ENCODE data around the gene QSOX1. TPM values are rescaled to one million over a fixed set of nuclear protein-coding genes. Genes with fewer than 3 reads are reported as not detected.
A peak's percentile ranks its signal among the peaks of the same experiment; 100 is the strongest.

The QSOX1 gene
- total and polyA plus RNA-seq, 9 of the 15 experiments (the other 6 are each of a cell fraction or from before 2014, with no cell fraction given) = 4.0 to 53.1 (median 15.0) TPM

DNA sequence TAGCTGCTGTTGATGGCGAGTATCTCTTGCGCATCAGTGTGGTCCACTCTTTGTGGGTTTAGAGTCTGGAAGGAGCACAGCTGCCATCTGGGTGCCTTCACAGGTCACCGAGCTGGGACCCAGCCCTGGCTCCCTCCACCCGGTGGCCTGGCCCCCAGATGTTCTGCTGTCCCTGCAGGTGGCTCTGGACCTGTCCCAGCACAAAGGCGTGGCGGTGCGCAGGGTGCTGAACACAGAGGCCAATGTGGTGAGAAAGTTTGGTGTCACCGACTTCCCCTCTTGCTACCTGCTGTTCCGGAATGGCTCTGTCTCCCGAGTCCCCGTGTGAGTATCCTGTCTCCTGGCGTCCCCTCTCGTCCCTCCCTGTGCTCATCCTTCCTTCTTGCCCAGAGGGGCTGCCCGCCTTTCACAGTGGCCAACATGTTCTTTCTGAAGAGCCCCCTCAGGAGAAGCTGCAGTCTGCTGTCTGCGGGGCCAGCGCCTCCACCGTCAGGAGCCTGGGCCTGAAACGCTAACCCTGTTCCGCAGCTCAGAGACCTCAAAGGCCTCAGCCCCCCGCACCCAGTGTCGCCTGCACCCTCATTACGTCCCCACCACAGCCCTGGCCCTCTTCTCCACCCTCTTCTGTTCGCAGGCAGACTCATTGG, 27.4 kb downstream of the QSOX1 start:
- in situ Hi-C loops (cut with MboI) = loop anchor here (10.0 kb wide), 1 partner anchor 303 kb away; no protein-coding TSS in a partner anchor
- DNase-seq (ENCODE audit: extremely low read depth in 1 of 4, low spot score in 3 of 4) (no peak), FAIRE-seq (no peak), ATAC-seq (no peak)
- BruUV-seq (replicated peaks) = no TSS peak
- no peaks in the 10 kb centered on the region for H3K27me3 ChIP-seq (ENCODE audit: control insufficient read depth in 2 of 2, insufficient read depth in 2 of 2, low read length in 2 of 2)
- H2AFZ ChIP-seq (ENCODE audit: low read depth, low read length) = no peak overlapping the region
- H3K4me1 ChIP-seq (replicated peaks in 1 of 2; ENCODE audit: control insufficient read depth in 2 of 2, insufficient read depth in 2 of 2, low read length in 2 of 2) = peaks cover 0 to 3% of the 10 kb centered on the region in 2 experiments; a peak in 1 of 5 replicates
- TF ChIP-seq RBM15 (IDR thresholded peaks at IDR 0.05; ENCODE audit: insufficient read depth, low read length) (no peak), FOXK1 (CRISPR knock-in tag; IDR thresholded peaks at IDR 0.05; ENCODE audit: borderline replicate concordance) (no peak), PML (IDR thresholded peaks at IDR 0.05; ENCODE audit: low read length) (no peak), THRB (CRISPR knock-in tag; conservative IDR thresholded peaks at IDR 0.05) (no peak), TAF1 (IDR thresholded peaks at IDR 0.05; ENCODE audit: control insufficient read depth, extremely low read depth, insufficient read depth, low read length, severe bottlenecking) (no peak), PHB (CRISPR knock-in tag; IDR thresholded peaks at IDR 0.05) (no peak), ZFPM2 (CRISPR knock-in tag; IDR thresholded peaks at IDR 0.05) (no peak), PATZ1 (CRISPR knock-in tag; IDR thresholded peaks at IDR 0.05; ENCODE audit: borderline replicate concordance) (no peak), MYBL2 (IDR thresholded peaks at IDR 0.05; ENCODE audit: low read depth) (no peak), MYBL2 (CRISPR knock-in tag; IDR thresholded peaks at IDR 0.05; ENCODE audit: borderline replicate concordance) (no peak), KHSRP (IDR thresholded peaks at IDR 0.05) (no peak), MTA3 (IDR thresholded peaks at IDR 0.05; ENCODE audit: borderline replicate concordance) (no peak), ZNF551 (CRISPR knock-in tag; IDR thresholded peaks at IDR 0.05) (no peak)
- TF ChIP-seq, protein P1, sequence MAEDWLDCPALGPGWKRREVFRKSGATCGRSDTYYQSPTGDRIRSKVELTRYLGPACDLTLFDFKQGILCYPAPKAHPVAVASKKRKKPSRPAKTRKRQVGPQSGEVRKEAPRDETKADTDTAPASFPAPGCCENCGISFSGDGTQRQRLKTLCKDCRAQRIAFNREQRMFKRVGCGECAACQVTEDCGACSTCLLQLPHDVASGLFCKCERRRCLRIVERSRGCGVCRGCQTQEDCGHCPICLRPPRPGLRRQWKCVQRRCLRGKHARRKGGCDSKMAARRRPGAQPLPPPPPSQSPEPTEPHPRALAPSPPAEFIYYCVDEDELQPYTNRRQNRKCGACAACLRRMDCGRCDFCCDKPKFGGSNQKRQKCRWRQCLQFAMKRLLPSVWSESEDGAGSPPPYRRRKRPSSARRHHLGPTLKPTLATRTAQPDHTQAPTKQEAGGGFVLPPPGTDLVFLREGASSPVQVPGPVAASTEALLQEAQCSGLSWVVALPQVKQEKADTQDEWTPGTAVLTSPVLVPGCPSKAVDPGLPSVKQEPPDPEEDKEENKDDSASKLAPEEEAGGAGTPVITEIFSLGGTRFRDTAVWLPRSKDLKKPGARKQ (CRISPR knock-in tag; IDR thresholded peaks at IDR 0.05) = no peak
- no peaks in the 10 kb centered on the region for H3K79me2 ChIP-seq (ENCODE audit: control insufficient read depth, insufficient read depth, low read length)
- H3K27ac ChIP-seq (ENCODE audit: extremely low read depth, low read depth, low read length) = no peak overlapping the region
- no peak overlapping the region for H3K4me2 ChIP-seq (ENCODE audit: insufficient read depth, low read length)
- ChIA-PET CTCF (ENCODE audit: low intra/inter-chr PET ratio) (no interaction called here), POLR2A (interaction anchor here (0.6 to 1.5 kb wide), 5 partner anchors 13 to 455 kb away, joined by 3 to 4 read pairs (median 3); no protein-coding TSS in a partner anchor)
- no peaks in the 10 kb centered on the region; the same call in 2 of the 3 replicates for H3K36me3 ChIP-seq (ENCODE audit: control insufficient read depth, insufficient read depth, low read length)
- H3K9ac ChIP-seq (ENCODE audit: insufficient read depth in 1 of 2, low read depth in 2 of 2, low read length in 2 of 2) = 0 out of 4 replicates have a peak overlapping the region, but pooled peaks of 1 of the 2 experiments have one; percentile 6
- H3K9me3 ChIP-seq (replicated peaks; ENCODE audit: control insufficient read depth, insufficient read depth, low read depth, low read length) = no peaks in the 10 kb centered on the region
- intact Hi-C loops (cut with micrococcal nuclease) = no loop called here
- WGBS (ENCODE audit: insufficient coverage, low coverage, missing lambda C conversion rate) = 73% methylated on average over 23 of the region's 23 CpGs
- H4K20me1 ChIP-seq (replicated peaks; ENCODE audit: control insufficient read depth, insufficient read depth, low read length) = no peaks in the 10 kb centered on the region; the same call in 1 of the 2 replicates
- H3K4me3 ChIP-seq = no peak overlapping the region
- no peaks in the 10 kb centered on the region for H3K9me1 ChIP-seq (ENCODE audit: control insufficient read depth, insufficient read depth, low read length)

Measured in K562 (cell line).